Omental fat pad (tissue), 4 donors: ENCODE data around the gene CNKSR3. TPM values are rescaled to one million over a fixed set of nuclear protein-coding genes. Genes with fewer than 3 reads are reported as not detected.

Experiments
- ATAC-seq: fragments of 150-250 bp; one replicate; pipeline ENCODE4 v1.9.1; 2016; ENCODE audit warnings: mild to moderate bottlenecking, moderate library complexity; ENCODE audit not compliant: low FRiP score
- DNase-seq: peaks from one replicate; pipeline ENCODE4 v3.0.0-alpha.2; 2019; ENCODE audit warnings: low spot score
- CTCF ChIP-seq, 3 donors: fragments of 450-650 bp; IDR thresholded peaks; one replicate each; pipeline ENCODE4 v1.5.1; 2016 to 2017; ENCODE audit warnings: antibody characterized with exemption in 3 of 3, mild to moderate bottlenecking in 3 of 3, moderate library complexity in 2 of 3
- total RNA-seq, 4 donors: library from RNA; depleted of rRNA; stranded (reverse); fragments of >200 nt; gene quantifications; one replicate each; pipeline ENCODE4 v1.1.0, GENCODE V29; 2016

The CNKSR3 gene
- total RNA-seq, 4 donors from 2014 or later = 3.9 to 13.8 (median 5.5) TPM

GRCh38 chr6:154466139-154466538 is 44.3 kb downstream of the CNKSR3 start:
- TF ChIP-seq CTCF (IDR thresholded peaks at IDR 0.05) = no peak
- DNase-seq (no peak), ATAC-seq (no peak)

- ATAC-seq = no peak
Measured at GRCh38 chr6:154463573-154464419, 46.7 kb downstream of the CNKSR3 start.

GRCh38 chr6:154462425-154462824 is 48.1 kb downstream of the CNKSR3 start:
- no peak for DNase-seq
- no peak for ATAC-seq
- TF ChIP-seq CTCF (IDR thresholded peaks at IDR 0.05) = no peak

More at GRCh38 chr6:154463573-154464419, 46.7 kb downstream of the CNKSR3 start:
- no peak for TF ChIP-seq CTCF (IDR thresholded peaks at IDR 0.05)
- no peak for DNase-seq

- DNase-seq = no peak
- ATAC-seq = no peak
- no peak for TF ChIP-seq CTCF (IDR thresholded peaks at IDR 0.05)
Measured at GRCh38 chr6:154461348-154461747, 49.1 kb downstream of the CNKSR3 start.

GRCh38 chr6:154460306-154461071 is 50.0 kb downstream of the CNKSR3 start:
- DNase-seq (no peak), ATAC-seq (no peak)
- no peak for TF ChIP-seq CTCF (IDR thresholded peaks at IDR 0.05)

- no peak for TF ChIP-seq CTCF (IDR thresholded peaks at IDR 0.05)
- DNase-seq (no peak), ATAC-seq (no peak)
Measured at GRCh38 chr6:154459513-154459912, 51.0 kb downstream of the CNKSR3 start.
